ENCODE measurements around the gene INTS14.
"Not testable (repeated sequence)": the region's sequence is repeated elsewhere in the genome, so short reads cannot be mapped to it uniquely, and the experiment has no call there.

The INTS14 gene

DNA sequence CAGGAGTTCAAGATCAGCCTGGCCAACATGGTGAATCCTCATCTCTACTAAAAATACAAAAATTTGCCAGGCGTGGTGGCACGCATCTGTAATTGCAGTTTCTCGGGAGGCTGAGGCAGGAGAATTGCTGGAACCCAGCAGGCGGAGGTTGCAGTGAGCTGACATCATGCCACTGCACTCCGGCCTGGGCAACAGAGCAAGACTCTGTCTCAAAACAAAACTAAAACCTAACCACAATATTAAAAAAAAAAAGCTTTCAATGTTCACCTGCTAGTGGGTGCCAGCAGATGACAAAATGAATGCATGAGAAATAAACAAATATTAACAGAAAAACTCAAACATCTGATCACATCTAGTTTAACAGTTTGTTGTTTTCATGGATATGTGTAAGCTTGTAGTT is 19.8 kb upstream of the INTS14 start:
- DNase-seq (ENCODE audit: low spot score): no peak

DNA sequence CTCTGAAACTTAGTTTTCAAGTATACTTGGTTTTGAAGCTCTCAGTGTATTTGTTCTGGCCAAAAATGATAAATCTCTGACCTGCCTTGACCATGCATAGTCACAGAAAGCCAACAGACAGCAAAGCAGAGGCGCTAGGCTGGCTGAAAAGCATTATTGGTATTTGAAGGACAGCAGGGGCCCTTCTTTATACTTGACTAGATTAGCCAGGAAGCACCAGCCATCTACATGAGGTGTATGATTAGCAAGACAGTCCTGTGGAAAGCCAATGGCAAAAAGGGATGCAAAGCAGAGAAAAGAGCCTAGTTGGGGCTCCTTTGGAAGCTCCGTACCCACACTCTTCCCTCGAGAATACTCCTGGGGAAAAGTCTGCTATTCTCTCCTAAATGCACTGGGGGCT is 18.6 kb upstream of the INTS14 start:
- no peak for DNase-seq (ENCODE audit: low spot score)

DNA sequence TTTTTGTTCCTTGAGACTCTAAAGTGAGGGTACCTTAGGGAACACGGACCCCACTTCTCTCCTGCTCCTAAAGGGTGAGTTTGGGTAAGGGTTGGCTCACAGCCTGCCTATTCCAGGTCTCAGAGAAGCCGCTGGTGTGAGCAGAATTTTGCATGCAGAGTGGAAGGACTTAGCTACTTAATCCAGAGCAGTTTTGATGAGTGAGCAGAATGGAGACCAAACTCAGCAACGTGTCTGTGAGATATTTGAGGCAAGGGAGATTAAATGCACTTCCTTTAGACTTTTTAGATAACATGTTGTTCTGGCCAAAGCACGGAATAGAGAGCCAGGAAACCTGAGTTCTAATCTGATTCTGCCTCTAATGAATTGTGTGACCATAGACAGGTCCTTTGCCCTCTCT is 15.9 kb upstream of the INTS14 start:
- DNase-seq (ENCODE audit: low spot score): no peak

DNA sequence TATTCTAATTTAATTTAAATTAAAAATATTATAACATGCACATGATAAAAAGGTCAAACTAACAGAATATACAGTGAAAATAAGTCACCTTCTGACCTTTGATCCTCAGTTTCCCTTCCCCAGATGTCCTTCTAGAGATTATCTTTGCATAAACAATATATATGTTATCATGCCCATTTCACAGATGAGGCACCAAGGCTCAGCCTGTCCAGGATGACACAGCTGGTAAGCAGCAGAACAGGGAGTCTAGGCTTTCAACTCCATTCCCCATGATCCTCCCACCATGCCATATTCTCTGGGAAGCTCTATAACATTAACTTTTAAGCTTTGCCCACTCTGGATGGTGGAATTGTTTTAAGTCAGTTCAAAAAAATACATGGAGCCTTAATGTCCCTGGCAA is 12.2 kb upstream of the INTS14 start:
- DNase-seq (ENCODE audit: low spot score): no peak

DNA sequence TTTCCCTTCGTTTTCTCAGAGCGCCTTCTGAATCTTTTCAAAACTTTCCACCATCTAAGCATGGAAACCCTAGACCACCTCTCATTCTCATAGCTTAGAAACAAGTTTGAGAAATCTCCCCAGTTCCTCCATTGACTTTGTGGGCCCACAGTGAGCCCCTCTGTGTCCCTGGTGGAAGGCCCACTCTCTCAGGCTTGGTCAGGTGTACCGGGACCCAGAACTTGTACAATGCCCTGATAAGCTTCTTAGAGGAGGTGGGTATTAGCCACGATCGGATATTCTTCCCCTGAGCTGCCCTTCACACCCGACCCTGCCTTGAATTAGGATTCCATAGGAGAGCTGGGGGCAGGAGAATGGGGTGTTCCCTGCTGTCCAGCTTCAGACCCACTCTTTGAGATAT is 10.7 kb upstream of the INTS14 start, which contains the start of gene SLC24A1:
Gene SLC24A1 (plus strand): TSS at position 301 of the 400 bp plus-strand sequence. CDS start 2,143 bp downstream, outside the sequence.
- no peak for DNase-seq (ENCODE audit: low spot score)

DNA sequence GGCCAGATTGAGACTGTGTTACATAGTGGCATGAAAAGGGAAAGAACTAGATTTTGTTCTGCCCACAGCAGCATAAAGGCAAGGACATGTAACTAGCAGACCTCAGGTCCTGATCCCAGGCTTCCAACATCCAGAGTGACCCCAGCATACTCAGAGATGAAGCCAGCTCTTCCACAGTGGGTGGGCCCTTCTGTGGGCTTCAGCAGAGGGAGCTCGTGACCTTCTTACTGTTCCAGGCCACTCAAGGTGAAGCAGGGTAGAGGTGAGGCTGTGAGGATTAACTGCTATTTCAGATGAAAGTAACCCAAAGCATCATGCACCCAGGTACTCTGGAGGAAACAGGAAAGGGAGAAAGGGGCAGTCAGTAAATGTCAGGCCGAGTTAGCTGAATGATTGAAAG is 9.9 kb upstream of the INTS14 start:
- no peak for DNase-seq (ENCODE audit: low spot score)

DNA sequence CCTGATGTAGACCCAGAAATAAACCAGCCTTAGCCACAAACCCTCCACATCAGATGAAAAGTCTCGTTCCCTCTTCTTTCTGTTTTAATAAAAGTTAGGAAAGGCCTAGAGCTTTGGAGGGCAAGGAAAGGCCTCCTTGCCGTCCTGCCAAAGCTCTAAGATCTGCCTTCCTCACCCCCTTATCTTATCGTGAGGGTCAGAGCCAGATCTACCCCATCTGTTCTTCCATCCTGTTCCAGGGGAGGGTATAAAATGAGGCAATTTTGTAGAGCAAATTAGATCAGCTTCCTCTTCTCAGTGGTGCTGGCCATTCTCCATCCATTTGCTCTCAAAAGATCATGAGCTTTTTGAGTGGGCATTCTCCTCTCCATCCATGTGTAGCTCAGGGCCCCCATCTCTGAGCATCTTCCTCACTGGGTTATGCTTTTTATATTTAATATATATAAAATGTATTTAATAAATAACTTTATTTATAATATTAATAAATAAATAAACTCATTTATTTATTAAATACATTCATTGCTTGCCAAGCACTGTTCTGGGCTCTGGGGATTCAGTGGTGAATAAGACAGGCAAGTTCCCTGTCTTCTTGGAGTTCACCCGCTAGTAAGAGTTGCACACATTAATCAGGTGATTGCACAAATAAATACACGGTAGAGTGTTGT is 8.8 kb upstream of the INTS14 start:
- no peak for DNase-seq (ENCODE audit: low spot score)

DNA sequence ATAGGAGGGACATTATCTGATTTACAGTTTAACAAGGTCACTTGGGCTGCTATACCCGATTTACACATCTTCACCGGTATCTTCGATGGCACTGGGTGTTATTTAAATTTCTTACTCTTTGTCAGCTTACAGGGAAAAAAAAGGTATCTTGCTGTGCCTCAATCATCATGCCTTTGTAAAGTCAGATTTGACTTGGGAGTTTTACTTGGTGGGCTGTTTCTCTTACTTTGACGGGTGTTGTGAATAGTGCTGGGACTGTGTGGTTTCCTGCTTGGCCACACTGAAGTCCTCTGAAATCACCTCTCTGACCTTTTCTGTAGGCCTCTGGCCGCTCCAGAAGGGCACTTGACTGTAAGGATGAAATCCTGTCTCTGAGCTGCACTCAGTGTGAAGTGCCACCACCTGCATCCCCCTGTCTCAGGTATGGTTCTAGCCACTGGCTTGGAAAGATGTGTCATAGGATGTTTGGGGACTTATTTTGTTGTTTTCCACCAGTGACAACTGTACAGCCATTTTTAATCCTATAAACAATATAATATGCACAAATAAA is 7.7 kb upstream of the INTS14 start:
- no peak for DNase-seq (ENCODE audit: low spot score)

DNA sequence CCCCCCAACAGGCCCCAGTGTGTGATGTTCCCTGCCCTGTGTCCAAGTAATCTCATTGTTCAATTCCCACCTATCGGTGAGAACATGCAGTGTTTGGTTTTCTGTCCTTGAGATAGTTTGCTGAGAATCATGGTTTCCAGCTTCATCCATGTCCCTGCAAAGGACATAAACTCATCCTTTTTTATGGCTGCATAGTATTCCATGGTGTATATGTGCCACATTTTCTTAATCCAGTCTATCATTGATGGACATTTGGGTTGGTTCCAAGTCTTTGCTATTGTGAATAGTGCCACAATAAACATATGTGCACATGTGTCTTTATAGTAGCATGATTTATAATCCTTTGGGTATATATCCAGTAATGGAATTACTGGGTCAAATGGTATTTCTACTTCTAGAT is 5.0 kb upstream of the INTS14 start:
- not testable (repeated sequence) for DNase-seq (ENCODE audit: low spot score)

DNA sequence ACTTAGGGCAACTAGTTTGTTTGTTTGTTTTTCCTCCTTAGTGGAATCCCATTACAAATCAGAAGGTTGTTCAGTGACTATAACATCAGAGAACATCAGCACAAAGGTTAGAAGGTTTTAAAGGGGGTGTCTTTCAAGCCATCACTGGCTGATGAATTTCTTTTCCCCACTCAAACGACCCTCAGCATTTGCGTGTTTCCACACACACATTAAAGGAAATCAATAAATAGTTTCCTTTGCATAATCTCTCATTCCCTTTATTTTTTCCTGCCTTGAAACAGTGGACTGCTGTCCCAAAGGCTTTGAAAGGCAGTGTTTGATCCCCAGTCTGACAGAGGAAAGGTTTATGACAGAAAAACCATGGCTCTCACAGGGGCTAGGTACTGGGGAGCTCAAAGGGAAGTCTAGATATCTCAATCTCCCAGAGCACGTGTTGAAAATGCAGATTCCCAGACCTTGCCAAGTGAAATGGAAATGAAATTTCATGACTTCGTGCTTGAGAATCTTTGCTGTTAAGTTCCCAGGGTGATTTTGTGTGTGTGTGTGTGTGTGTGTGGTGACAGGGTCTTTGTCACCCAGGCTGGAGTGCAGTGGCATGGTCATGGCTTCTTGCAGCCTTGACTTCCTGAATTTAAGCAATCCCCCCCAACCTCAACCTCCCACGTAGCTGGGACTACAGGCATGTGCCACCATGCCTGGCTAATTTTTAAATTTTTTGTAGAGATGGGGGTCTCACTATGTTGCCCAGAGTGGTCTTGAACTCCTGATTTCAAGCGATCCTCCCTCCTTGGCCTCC is 2.2 kb upstream of the INTS14 start:
- DNase-seq (ENCODE audit: low spot score): no peak

DNA sequence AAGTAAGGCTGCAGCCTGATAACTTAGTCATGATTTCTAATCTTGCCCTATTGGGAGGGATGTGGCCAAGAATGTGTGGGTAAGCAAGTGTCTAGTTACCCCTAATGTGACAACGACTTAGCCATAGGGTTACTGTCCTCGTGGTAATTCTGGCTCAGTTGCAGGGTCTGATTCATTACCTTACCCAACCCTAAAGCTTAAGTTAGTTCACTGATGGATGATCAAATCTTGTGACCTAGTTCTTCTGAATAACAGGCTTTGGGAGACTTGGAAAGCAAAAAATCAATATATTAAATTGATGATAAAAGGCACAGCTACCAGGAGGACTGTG is 1.6 kb upstream of the INTS14 start:
- DNase-seq (ENCODE audit: low spot score): peak; percentile 11

DNA sequence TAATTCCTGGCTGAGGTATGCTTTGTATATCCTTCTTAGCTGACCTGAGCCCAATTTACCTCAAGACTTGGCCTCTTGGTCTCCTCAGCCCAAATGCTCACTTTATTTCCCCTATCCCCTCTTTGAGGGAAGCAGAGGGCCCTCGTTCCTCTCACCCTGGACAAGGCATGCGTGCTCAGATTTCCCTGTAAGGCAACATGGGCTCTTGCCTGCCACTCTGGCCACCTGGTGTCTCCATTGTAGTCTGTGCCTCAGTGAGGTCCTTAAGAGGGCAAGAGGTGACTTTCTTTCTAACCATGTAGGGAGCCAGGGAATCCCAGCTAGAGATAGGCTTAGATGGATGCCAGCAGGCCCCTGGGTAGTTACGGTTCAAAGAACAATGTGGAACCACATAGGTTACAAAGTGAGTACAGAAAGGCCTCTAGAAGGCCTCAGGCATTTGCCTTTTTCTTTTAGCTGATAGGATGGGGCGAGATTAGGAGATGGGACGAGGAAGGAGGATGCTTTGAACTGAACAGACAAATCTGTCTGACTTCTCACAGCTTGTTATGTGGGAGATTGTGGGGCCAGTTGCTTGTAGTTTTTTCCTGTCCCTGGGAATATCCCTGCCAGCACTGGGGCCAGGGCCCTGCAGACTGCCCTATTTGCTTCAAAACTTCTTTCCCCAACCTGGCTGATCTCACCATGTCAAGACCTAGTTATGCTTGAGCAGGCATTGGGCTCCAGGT is 1.1 kb upstream of the INTS14 start:
- no peak for DNase-seq (ENCODE audit: low spot score)

DNA sequence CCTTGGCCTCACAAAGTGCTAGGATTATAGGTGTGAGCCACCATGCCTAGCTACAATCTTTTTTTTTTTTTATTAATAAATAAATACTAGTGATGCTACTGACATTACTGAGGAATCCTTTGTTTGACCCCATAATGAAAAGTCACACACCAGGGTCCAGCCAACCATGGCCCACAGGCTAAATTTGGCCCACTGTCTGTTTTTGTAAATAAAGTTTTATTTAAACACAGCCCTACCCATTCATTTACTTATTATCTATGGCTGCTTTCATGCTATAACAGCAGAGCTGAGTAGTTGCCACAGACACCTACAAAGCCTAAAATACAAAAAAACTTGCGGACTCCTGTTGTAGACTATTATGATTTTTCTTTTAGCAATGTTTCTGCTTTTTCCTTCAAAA is 7.4 kb downstream of the INTS14 start:
- no peak for DNase-seq (ENCODE audit: low spot score)

DNA sequence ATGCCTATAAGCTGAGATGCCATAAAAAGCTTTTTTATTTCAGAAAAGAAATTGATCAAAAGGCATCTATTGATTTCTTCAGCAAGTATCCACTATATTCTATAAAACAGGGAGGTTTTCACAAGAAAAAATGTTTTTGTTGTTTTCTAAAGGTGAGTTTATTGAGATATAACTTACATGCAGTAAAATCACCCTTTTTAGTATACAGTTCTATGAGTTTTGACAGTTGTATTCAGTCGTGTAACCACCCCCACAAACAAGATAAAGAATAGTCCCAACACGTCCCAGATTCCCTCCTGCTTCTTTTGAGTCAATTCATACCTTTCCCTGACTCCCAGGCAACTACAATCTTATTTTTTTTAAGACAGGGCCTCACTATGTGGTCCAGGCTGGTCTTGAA is 7.8 kb downstream of the INTS14 start:
- DNase-seq (ENCODE audit: low spot score): no peak

DNA sequence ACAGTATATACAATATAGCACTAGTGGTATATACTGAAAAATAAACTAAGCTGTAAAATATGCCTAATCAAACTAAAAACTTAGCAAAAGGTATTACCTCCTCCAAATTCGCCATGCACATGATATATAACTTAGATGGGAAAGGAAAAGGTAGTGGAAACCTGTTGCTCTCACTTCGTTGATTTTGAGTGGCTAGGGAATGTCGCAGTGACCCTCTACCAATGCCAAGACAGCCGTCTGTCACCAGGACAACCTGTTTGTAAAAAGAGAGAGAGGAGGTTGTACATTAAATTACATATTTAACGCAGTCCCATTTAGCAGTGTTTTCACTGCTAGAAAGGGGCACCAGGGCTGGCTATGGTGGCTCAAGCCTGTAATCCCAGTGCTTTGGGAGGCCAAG is 11.3 kb downstream of the INTS14 start:
- no peak for DNase-seq (ENCODE audit: low spot score)

DNA sequence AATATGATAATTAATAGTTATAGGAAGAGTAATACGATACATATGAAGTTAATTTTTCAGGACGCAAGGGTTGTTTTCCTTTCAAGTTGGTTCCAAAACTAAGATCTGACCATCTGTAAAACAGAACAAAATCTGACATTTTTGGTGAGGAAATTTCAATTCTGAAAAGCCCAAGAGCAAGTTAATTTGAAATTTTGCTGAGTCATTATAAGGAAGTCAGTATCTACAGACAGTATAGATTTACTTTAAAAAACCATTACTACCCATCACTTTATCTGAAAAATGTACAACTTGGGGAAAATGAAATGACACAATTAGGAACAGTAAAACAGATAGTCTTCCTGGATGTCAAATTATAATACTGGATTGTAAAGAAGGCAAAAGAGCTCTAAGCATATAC is 12.5 kb downstream of the INTS14 start:
- DNase-seq (ENCODE audit: low spot score): no peak

DNA sequence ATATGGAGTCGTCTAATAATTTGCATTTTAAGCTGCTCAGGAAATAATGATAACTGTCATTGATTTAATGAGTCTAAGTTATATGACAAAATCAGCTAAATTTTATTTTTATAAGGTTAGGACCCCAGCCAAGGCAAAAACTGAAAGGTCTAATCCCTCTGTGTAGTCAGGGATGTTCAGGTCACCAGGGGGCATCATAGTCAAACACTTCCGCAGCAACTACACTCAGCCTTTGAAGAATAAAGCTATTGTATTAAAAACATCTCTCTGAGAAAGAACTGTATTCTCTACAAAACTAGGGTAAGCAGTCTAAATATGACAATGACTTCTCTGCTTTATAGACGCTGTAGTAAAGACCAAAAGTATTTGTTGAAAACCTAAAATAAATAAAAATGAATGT is 15.0 kb downstream of the INTS14 start:
- no peak for DNase-seq (ENCODE audit: low spot score)

DNA sequence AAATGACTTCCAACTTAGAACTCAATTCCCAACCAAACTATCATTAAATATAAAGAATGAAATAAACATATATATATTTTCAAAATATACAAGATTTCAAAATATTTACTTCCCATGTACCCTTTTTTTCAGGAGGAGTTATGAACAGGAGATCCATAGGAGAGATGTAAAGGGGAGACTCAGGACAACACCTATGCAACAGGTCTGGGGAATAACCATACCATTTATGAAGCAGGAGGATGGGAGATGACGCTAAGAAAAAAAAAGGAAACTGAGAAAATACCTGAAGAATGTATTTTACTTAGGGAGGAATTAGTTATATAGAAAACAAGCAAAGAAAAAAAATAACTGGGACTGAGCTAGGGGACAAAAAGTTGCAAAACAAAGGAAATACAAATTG is 23.8 kb downstream of the INTS14 start:
- DNase-seq (ENCODE audit: low spot score): no peak

DNA sequence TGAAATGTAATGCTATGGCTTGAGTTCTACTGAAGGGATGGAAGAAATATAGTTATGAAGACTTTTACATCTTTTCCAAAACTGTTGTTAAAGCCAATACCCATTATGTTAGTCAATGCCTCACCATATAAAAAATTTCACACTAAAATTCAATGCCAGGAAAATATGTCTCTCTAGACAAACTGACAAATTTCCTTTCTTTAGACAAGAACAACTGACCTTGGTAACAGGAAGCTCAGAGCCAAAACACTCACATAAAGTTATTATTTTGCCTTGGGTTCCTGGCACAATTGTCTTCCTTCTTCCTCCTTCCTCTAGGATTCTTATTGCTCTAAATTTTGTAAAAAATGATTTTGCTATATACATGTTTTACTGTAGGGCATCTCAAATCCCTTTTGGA is 26.7 kb downstream of the INTS14 start:
- no peak for DNase-seq (ENCODE audit: low spot score)

DNA sequence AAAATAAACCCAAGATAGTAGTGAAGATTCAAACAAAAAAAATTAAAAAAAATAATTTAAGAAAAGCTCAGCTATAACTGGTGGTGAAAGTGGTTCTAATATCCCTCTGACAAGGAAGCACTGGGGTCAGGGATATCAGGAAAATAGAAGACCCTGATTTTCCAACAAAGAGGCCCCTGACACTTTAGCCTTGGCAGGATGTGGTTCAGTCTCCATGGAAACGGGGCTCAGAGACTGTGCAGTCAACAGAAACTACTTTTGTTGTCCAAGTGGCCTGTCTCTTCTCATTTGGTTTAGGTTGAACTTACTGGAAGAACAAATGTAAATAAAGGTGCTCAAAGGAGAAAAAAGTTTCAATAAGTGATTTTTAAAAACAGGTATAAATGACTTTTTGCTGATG is 27.2 kb downstream of the INTS14 start:
- peak; percentile 67 for DNase-seq (ENCODE audit: low spot score)

DNA sequence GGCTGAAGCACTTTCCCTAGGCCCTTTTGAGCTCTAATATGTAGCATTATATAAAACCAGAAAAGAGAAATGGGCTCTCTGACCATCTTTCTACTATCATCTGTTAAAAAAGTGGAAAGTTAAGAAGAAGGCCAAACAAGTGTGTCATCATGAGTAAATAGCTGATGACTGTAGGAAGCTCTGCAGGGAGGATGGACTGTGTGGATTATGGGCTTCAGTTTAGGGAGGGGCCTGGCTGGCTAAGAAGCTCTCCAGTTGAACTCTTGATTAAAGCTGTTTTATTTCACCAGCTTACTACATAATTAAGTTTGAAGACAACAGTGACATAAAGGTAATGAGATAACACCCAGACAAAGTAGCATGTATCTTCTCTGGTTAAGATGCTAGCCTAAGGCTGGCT is 30.6 kb downstream of the INTS14 start:
- no peak for DNase-seq (ENCODE audit: low spot score)

DNA sequence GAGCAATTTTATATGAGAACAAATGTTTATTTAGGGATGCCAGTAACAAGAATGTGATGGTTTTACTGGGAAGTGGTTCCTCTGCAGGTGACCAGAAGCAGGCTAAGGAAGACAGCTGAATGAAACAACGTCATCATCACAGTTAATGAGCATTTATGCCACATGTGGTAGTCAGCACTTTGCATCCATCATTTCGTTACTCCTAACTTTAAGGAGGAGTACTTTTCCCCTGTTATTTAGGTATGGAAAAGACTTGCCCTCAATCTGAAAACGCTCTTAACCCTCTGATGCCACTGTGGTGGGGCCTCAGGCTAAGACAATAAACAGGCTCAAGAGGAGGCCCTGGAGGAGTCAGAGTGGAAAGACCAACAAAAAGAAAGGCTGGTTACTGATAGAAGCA is 31.2 kb downstream of the INTS14 start:
- no peak for DNase-seq (ENCODE audit: low spot score)
